H1 (cell line): ENCODE data around the gene PDE1C. TPM values are rescaled to one million over a fixed set of nuclear protein-coding genes. Genes with fewer than 3 reads are reported as not detected.

ENCODE experiments used
- CTCF ChIA-PET: fragments of 300-600 bp; sonication (Branson Sonifier 250); formaldehyde crosslinking; loops from one replicate; lab custom pipeline; 2021; ENCODE audit not compliant: partially characterized antibody; lab: Charles Lee
- POLR2A ChIA-PET: fragments of 300-600 bp; sonication (Branson Sonifier 250); formaldehyde crosslinking; loops from one replicate; lab custom pipeline; 2021; ENCODE audit warnings: inconsistent platforms; ENCODE audit not compliant: partially characterized antibody; lab: Charles Lee
- DNase-seq, 2 experiments: peaks; one replicate each; pipeline versions ENCODE4 v3.0.0 to v3.0.0-alpha.2; 2010 to 2022; ENCODE audit warnings: low spot score in 2 of 2, low read depth in 1 of 2, mixed read lengths in 1 of 2
- FAIRE-seq: peaks from 2 replicates; lab custom pipeline; 2011; peaks lifted over from hg19 to GRCh38; lab: Jason Lieb, UNC
- H2AFZ ChIP-seq: 2 replicates; pipeline ENCODE4 v1.8.1; 2012; ENCODE audit warnings: low read length, inconsistent platforms
- H2AK5ac ChIP-seq: 2 replicates; pipeline ENCODE4 v1.6.1; 2013; ENCODE audit warnings: low read depth, low read length
- H2BK120ac ChIP-seq: replicated peaks from 2 replicates; pipeline ENCODE3; 2013; ENCODE audit warnings: low read depth, low read length, inconsistent platforms
- H2BK12ac ChIP-seq: 2 replicates; pipeline ENCODE4 v1.6.1; 2013; ENCODE audit warnings: low read depth, low read length
- H2BK15ac ChIP-seq: 2 replicates; pipeline ENCODE4 v1.6.1; 2013; ENCODE audit warnings: low read length
- H2BK20ac ChIP-seq: 2 replicates; pipeline ENCODE4 v1.6.1; 2013; ENCODE audit warnings: low read length
- H2BK5ac ChIP-seq: 2 replicates; pipeline ENCODE4 v1.6.1; 2013; ENCODE audit warnings: low read depth, low read length
- H3K14ac ChIP-seq: 2 replicates; pipeline ENCODE4 v1.6.1; 2013; ENCODE audit warnings: inconsistent platforms; ENCODE audit not compliant: insufficient read length
- H3K18ac ChIP-seq: 2 replicates; pipeline ENCODE4 v1.6.1; 2013; ENCODE audit warnings: low read length; ENCODE audit errors: extremely low read depth
- H3K23ac ChIP-seq: 2 replicates; pipeline ENCODE4 v1.6.1; 2013; ENCODE audit warnings: inconsistent platforms; ENCODE audit not compliant: insufficient read length
- H3K23me2 ChIP-seq: 2 replicates; pipeline ENCODE4 v1.6.1; 2013; ENCODE audit warnings: low read depth, low read length
- H3K27ac ChIP-seq: 2 replicates; pipeline ENCODE4 v1.6.1; 2011; ENCODE audit warnings: low read depth, low read length, inconsistent platforms
- H3K27me3 ChIP-seq, 4 experiments: replicated peaks in 1 of 4; 1 replicate in 1 of 4; 2 replicates in 3 of 4; pipeline versions ENCODE4 v1.6.1 to v1.8.1; 2011 to 2013; ENCODE audit warnings: low read length in 3 of 4, mild to moderate bottlenecking in 3 of 4, inconsistent platforms in 2 of 4, mixed read lengths in 2 of 4, moderate library complexity in 1 of 4; ENCODE audit not compliant: control insufficient read depth in 3 of 4, insufficient read depth in 3 of 4; ENCODE audit errors: extremely low read depth in 1 of 4
- H3K36me3 ChIP-seq, 4 experiments: 2 replicates each; pipeline versions ENCODE4 v1.6.1 to v1.8.1; 2011 to 2013; ENCODE audit warnings: mild to moderate bottlenecking in 4 of 4, low read length in 3 of 4, moderate library complexity in 2 of 4, control low read depth in 1 of 4, inconsistent platforms in 1 of 4; ENCODE audit not compliant: insufficient read depth in 4 of 4, control insufficient read depth in 2 of 4
- H3K4ac ChIP-seq: replicated peaks from 2 replicates; pipeline ENCODE3; 2013; ENCODE audit warnings: low read length, low read depth, mixed read lengths, inconsistent platforms; ENCODE audit not compliant: insufficient read length
- H3K4me1 ChIP-seq, 4 experiments: replicated peaks in 1 of 4; 1 replicate in 1 of 4; 2 replicates in 3 of 4; pipeline versions ENCODE4 v1.6.1 to v1.8.1; 2011 to 2013; ENCODE audit warnings: low read length in 3 of 4, inconsistent platforms in 2 of 4, mixed read lengths in 1 of 4; ENCODE audit not compliant: insufficient read depth in 4 of 4, control insufficient read depth in 3 of 4
- H3K4me2 ChIP-seq, 2 experiments: 2 replicates each; pipeline versions ENCODE4 v1.6.1 to v1.8.1; 2011 to 2013; ENCODE audit warnings: low read depth in 2 of 2, low read length in 2 of 2, control low read depth in 1 of 2, inconsistent platforms in 1 of 2, mild to moderate bottlenecking in 1 of 2; ENCODE audit not compliant: insufficient read depth in 1 of 2
- H3K4me3 ChIP-seq, 4 experiments: fragments of 200-600, 300-600 bp in 1 of 4; sonication (generic), shearing (Covaris generic), sonication (Bioruptor Twin) in 1 of 4; 2 replicates each; pipeline versions ENCODE4 v1.5.1 to v1.8.1; 2011 to 2016; ENCODE audit warnings: low read length in 4 of 4, low read depth in 3 of 4, control low read depth in 2 of 4, inconsistent platforms in 2 of 4, mild to moderate bottlenecking in 2 of 4, mixed read lengths in 1 of 4, moderate library complexity in 1 of 4; ENCODE audit not compliant: insufficient read depth in 2 of 4; ENCODE audit errors: extremely low read depth in 1 of 4
- H3K56ac ChIP-seq: replicated peaks from 2 replicates; pipeline ENCODE3; 2013; ENCODE audit warnings: low read depth, mild to moderate bottlenecking, mixed read lengths, low read length, inconsistent platforms; ENCODE audit not compliant: insufficient read length
- H3K79me1 ChIP-seq: 2 replicates; pipeline ENCODE4 v1.6.1; 2013; ENCODE audit warnings: low read depth, low read length, control low read depth
- H3K79me2 ChIP-seq, 2 experiments: 2 replicates each; pipeline versions ENCODE4 v1.6.1 to v1.8.1; 2012 to 2013; ENCODE audit warnings: low read length in 2 of 2, mild to moderate bottlenecking in 2 of 2, inconsistent platforms in 1 of 2; ENCODE audit not compliant: insufficient read depth in 2 of 2, control insufficient read depth in 1 of 2
- H3K9ac ChIP-seq, 4 experiments: replicated peaks in 1 of 4; 1 replicate in 1 of 4; 2 replicates in 3 of 4; pipeline versions ENCODE4 v1.6.1 to v1.8.1; 2011 to 2013; ENCODE audit warnings: low read depth in 3 of 4, low read length in 3 of 4, control low read depth in 2 of 4, mild to moderate bottlenecking in 2 of 4, moderate library complexity in 2 of 4, inconsistent platforms in 1 of 4; ENCODE audit errors: extremely low read depth in 1 of 4
- H3K9me3 ChIP-seq, 2 experiments: 2 replicates each; pipeline versions ENCODE4 v1.6.1 to v1.8.1; 2012 to 2013; ENCODE audit warnings: mild to moderate bottlenecking in 2 of 2, moderate library complexity in 2 of 2, control low read depth in 1 of 2, inconsistent platforms in 1 of 2, low read depth in 1 of 2, low read length in 1 of 2, mixed read lengths in 1 of 2; ENCODE audit not compliant: insufficient read depth in 2 of 2
- H4K20me1 ChIP-seq, 2 experiments: replicated peaks in 1 of 2; 2 replicates each; pipeline versions ENCODE3 to v1.8.1; 2011 to 2013; ENCODE audit warnings: inconsistent platforms in 2 of 2, low read length in 2 of 2, mild to moderate bottlenecking in 1 of 2; ENCODE audit not compliant: insufficient read depth in 2 of 2, control insufficient read depth in 1 of 2
- H4K5ac ChIP-seq: 2 replicates; pipeline ENCODE4 v1.6.1; 2013; ENCODE audit warnings: low read length, low read depth, mixed read lengths, inconsistent platforms; ENCODE audit not compliant: insufficient read length
- H4K8ac ChIP-seq: 2 replicates; pipeline ENCODE4 v1.8.0; 2013; ENCODE audit warnings: mild to moderate bottlenecking, moderate library complexity, low read length, inconsistent platforms; ENCODE audit not compliant: insufficient read depth; ENCODE audit errors: extremely low read depth
- H4K91ac ChIP-seq: replicated peaks from 2 replicates; pipeline ENCODE3; 2013; ENCODE audit warnings: low read length, mixed read lengths, inconsistent platforms; ENCODE audit not compliant: insufficient read length
- GTF2F1 ChIP-seq: IDR thresholded peaks from 2 replicates; pipeline ENCODE4 v1.6.1; 2012; ENCODE audit warnings: low read depth, low read length, improper control_type of control experiment, borderline replicate concordance
- KDM4A ChIP-seq: IDR thresholded peaks from one replicate; pipeline ENCODE4 v1.7.1; 2012; ENCODE audit warnings: low read depth, mild to moderate bottlenecking, moderate library complexity, low read length, inconsistent platforms; ENCODE audit not compliant: severe bottlenecking
- POU5F1 ChIP-seq: IDR thresholded peaks from 2 replicates; pipeline ENCODE4 v1.6.1; 2011; ENCODE audit warnings: low read depth, mild to moderate bottlenecking, low read length, moderate library complexity
- SIRT6 ChIP-seq: IDR thresholded peaks from one replicate; pipeline ENCODE4 v1.7.1; 2012; ENCODE audit warnings: low read length, inconsistent platforms
- SUZ12 ChIP-seq: fragments of 200-600 bp; sonication (generic); IDR thresholded peaks from 2 replicates; pipeline ENCODE4 v1.6.1; 2012; ENCODE audit warnings: mild to moderate bottlenecking, inconsistent platforms, low read length, moderate library complexity, mixed read lengths
- WGBS, 2 experiments: shearing (Covaris generic) in 1 of 2; methylation state at CpG; one replicate each; pipeline versions ENCODE4 v1.1.6 to v1.1.7; 2013 to 2015; ENCODE audit warnings: low lambda C conversion rate in 2 of 2, mixed read lengths in 2 of 2, inconsistent platforms in 1 of 2, low coverage in 1 of 2, missing lambda C conversion rate in 1 of 2; ENCODE audit not compliant: insufficient replicate concordance in 2 of 2, insufficient coverage in 1 of 2, insufficient read length in 1 of 2; ENCODE audit errors: extremely low coverage in 1 of 2, missing lambda C conversion rate in 1 of 2; 5-methylcytosine and 5-hydroxymethylcytosine counted together
- polyA plus RNA-seq, 7 experiments: library from polyadenylated mRNA; depleted of rRNA in 3 of 7; stranded (reverse) in 5 of 7; unstranded in 2 of 7; fragments of >200 nt in 5 of 7; fragments of 200-250 nt in 2 of 7; gene quantifications; 1 replicate in 5 of 7; 2 replicates in 1 of 7; 4 replicates in 1 of 7; pipeline versions ENCODE4 v1.2.1 to v1.2.3, GENCODE V29; 2011 to 2013; ENCODE audit warnings: missing spikeins in 2 of 7, mixed read lengths in 2 of 7
- total RNA-seq: library from RNA; stranded (reverse); fragmentation: NEBNext Ultra II Directional; extraction: Animal tissue kit (Norgen Biotek cat#: 25700); gene quantifications from 2 replicates; pipeline ENCODE4 v1.2.1, GENCODE V29; 2021
- TF ChIP-seq, protein P1 (sequence below): IDR thresholded peaks from 2 replicates; pipeline ENCODE4 v1.6.1; 2012; ENCODE audit warnings: inconsistent platforms

The PDE1C gene
- total and polyA plus RNA-seq, 2 of the 8 experiments (the other 6 are each of a cell fraction or from before 2014, with no cell fraction given) = 0.11 to 1.1 TPM

DNA sequence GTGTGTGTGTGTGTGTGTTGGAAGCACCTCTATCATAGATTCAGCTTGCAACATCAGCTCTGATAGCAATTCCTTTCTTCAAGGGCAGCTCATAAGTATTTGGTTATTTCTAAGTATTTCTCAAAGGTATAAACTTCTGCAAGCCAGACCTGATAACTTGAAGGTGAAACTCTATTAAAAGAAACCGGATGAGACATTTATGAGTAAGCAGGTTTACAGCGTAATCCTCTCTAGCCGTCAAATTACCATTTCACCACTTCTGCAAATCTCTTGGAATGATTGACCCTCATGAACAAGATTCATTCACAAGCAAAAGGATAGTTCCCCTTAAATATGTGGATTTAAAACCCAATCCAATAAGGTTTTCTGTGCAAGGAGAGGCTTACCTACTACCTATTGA, 23.1 kb downstream of the PDE1C start:
- TF ChIP-seq KDM4A (no peak), SUZ12 (no peak), SIRT6 (no peak), GTF2F1 (no peak), POU5F1 (no peak)
- TF ChIP-seq, protein P1, sequence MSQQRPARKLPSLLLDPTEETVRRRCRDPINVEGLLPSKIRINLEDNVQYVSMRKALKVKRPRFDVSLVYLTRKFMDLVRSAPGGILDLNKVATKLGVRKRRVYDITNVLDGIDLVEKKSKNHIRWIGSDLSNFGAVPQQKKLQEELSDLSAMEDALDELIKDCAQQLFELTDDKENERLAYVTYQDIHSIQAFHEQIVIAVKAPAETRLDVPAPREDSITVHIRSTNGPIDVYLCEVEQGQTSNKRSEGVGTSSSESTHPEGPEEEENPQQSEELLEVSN = no peak

More for the DNA sequence above, 23.1 kb downstream of the PDE1C start:
- no peaks in the 10 kb centered on the region for H3K79me1 ChIP-seq
- no peak overlapping the region for H3K4me2 ChIP-seq
- H2AK5ac ChIP-seq = no peak overlapping the region
- no peak overlapping the region for H4K8ac ChIP-seq
- no peak overlapping the region for H4K91ac ChIP-seq
- no peak overlapping the region for H2BK20ac ChIP-seq
- no peak overlapping the region for H2BK5ac ChIP-seq
- H2BK12ac ChIP-seq = no peak overlapping the region
- H3K9me3 ChIP-seq = no peaks in the 10 kb centered on the region
- no peaks in the 10 kb centered on the region for H4K20me1 ChIP-seq
- H3K4me1 ChIP-seq = peaks cover 0 to 6% (median 0%) of the 10 kb centered on the region in 4 experiments; a peak in 3 of 7 replicates
- ChIA-PET POLR2A (no interaction called here), CTCF (interaction anchor here (0.6 kb wide), 1 partner anchor 75 kb away, joined by 3 read pairs; no protein-coding TSS in a partner anchor)
- H3K56ac ChIP-seq = no peak overlapping the region
- H3K9ac ChIP-seq = no peak overlapping the region
- peaks cover 0 to 1% (median 0%) of the 10 kb centered on the region in 4 experiments; a peak in 1 of 7 replicates for H3K27me3 ChIP-seq
- no peaks in the 10 kb centered on the region for H3K36me3 ChIP-seq
- no peak for FAIRE-seq
- no peaks in the 10 kb centered on the region for H3K23me2 ChIP-seq
- no peak overlapping the region for H3K23ac ChIP-seq
- H2BK120ac ChIP-seq = no peak overlapping the region
- no peak overlapping the region for H3K27ac ChIP-seq
- WGBS, 2 experiments = 81% methylated on average over 3 of the region's 3 CpGs; no CpG with 5 or more reads in 1 of the 2 experiments
- H2AFZ ChIP-seq = no peak overlapping the region
- no peak overlapping the region for H2BK15ac ChIP-seq
- no peak overlapping the region for H3K4me3 ChIP-seq
- no peak overlapping the region for H4K5ac ChIP-seq
- no peak overlapping the region for H3K14ac ChIP-seq
- no peaks in the 10 kb centered on the region for H3K79me2 ChIP-seq
- no peak overlapping the region for H3K18ac ChIP-seq
- no peak overlapping the region for H3K4ac ChIP-seq
- DNase-seq = no peak
